ENCODE results near the gene FOXJ1. TPM values are rescaled to one million over a fixed set of nuclear protein-coding genes. Genes with fewer than 3 reads are reported as not detected.

FOXJ1 gene
- total and polyA plus RNA-seq, 2 experiments from 2014 or later, result 0.12 to 0.18 TPM

- H3K4me3 ChIP-seq, result no peak overlapping the region
- TF ChIP-seq CTCF (IDR thresholded peaks at IDR 0.05; ENCODE audit: low read depth, low read length), result no peak
- H3K36me3 ChIP-seq, result no peaks in the 10 kb centered on the region
- DNase-seq (ENCODE audit: low read depth in 1 of 2, low spot score in 1 of 2), result peak in 1 of 2 donors; percentile 65
- H3K27ac ChIP-seq, result no peak overlapping the region
- no peaks in the 10 kb centered on the region for H3K9me3 ChIP-seq (ENCODE audit: low read depth)
- H3K4me1 ChIP-seq (ENCODE audit: low read depth), result peaks cover 20% of the 10 kb centered on the region
- no peaks in the 10 kb centered on the region for H3K27me3 ChIP-seq
Measured at GRCh38 chr17:76164331-76164730, 23.3 kb upstream of the FOXJ1 start.

DNA sequence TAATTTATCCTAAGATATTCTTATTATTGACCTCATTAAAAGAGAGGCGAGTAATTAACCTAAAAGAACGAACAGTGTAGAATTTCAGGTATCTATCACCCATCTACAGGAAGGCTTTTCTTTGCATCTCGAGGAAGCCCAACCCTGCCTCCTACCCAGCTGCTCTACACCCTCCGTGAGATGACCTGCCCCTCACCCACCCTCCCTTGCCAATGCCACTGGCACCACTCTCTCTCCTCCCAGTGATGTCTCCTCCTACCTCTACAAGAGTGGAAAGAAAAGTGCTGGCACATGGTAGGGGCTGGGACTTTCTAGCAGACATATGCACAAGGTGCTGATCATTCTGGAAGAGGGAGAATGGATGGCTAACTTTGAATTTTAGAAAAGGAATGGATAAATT, 22.9 kb upstream of the FOXJ1 start:
- Histone ChIP-seq H3K27ac (no peak overlapping the region), H3K4me1 (ENCODE audit: low read depth) (peaks cover 20% of the 10 kb centered on the region), H3K9me3 (ENCODE audit: low read depth) (no peaks in the 10 kb centered on the region), H3K27me3 (no peaks in the 10 kb centered on the region), H3K4me3 (no peak overlapping the region), H3K36me3 (no peaks in the 10 kb centered on the region)
- DNase-seq (ENCODE audit: low read depth in 1 of 2, low spot score in 1 of 2), result no peak
- TF ChIP-seq CTCF (IDR thresholded peaks at IDR 0.05; ENCODE audit: low read depth, low read length), result no peak

DNA sequence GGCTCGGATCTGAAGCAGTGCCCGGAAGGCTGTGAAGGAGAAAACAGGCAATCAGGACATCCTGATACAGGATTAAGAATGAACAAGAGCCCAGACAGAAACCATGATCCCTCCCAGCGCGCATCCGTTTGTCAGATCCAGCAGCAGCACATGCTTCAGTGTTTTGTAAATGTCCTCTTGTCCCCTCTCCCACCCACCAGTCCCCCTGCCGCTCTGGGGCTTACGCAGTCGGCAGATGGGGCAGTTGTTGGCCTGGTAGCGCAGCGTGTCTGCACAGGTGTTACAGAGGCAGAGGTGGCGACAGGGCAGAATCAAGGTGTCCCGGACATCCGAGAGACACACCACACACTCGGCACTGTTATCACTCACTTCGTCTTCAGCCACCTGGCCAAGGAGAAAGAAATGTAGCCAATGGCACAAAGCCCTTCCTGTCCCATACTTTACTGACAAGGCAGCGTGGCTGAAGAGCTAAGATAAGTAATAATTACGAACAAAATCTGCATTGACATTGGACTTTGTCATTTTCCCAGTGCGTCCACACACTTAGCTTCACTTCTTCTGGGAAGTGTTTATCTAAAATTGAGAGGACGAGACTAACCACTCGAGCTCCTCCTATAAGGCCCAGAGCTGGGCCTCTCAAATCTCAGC, 20.7 kb upstream of the FOXJ1 start:
- no peak for TF ChIP-seq CTCF (IDR thresholded peaks at IDR 0.05; ENCODE audit: low read depth, low read length)
- Histone ChIP-seq H3K27me3 (no peaks in the 10 kb centered on the region), H3K4me3 (no peak overlapping the region), H3K9me3 (ENCODE audit: low read depth) (no peaks in the 10 kb centered on the region), H3K4me1 (ENCODE audit: low read depth) (peaks cover 20% of the 10 kb centered on the region), H3K27ac (peak overlapping the region; percentile 12), H3K36me3 (no peaks in the 10 kb centered on the region)
- no peak for DNase-seq (ENCODE audit: low read depth in 1 of 2, low spot score in 1 of 2)

- Histone ChIP-seq H3K36me3 (no peaks in the 10 kb centered on the region), H3K9me3 (ENCODE audit: low read depth) (no peaks in the 10 kb centered on the region), H3K4me1 (ENCODE audit: low read depth) (peaks cover 20% of the 10 kb centered on the region), H3K4me3 (no peak overlapping the region), H3K27me3 (no peaks in the 10 kb centered on the region), H3K27ac (no peak overlapping the region)
- DNase-seq (ENCODE audit: low read depth in 1 of 2, low spot score in 1 of 2), result peak in 1 of 2 donors; percentile 54
- TF ChIP-seq CTCF (IDR thresholded peaks at IDR 0.05; ENCODE audit: low read depth, low read length), result no peak
Measured at GRCh38 chr17:76160896-76161528, 20.0 kb upstream of the FOXJ1 start.

GRCh38 chr17:76159157-76159556, 18.1 kb upstream of the FOXJ1 start:
- TF ChIP-seq CTCF (IDR thresholded peaks at IDR 0.05; ENCODE audit: low read depth, low read length), result no peak
- no peak overlapping the region for H3K27ac ChIP-seq
- no peaks in the 10 kb centered on the region for H3K36me3 ChIP-seq
- H3K9me3 ChIP-seq (ENCODE audit: low read depth), result no peaks in the 10 kb centered on the region
- no peak for DNase-seq (ENCODE audit: low read depth in 1 of 2, low spot score in 1 of 2)
- H3K27me3 ChIP-seq, result no peaks in the 10 kb centered on the region
- H3K4me3 ChIP-seq, result no peak overlapping the region
- peaks cover 20% of the 10 kb centered on the region for H3K4me1 ChIP-seq (ENCODE audit: low read depth)

Measured in cardiac muscle cell (in vitro differentiated cells and primary cell).